ENCODE measurements around the gene MIPOL1. TPM values are rescaled to one million over a fixed set of nuclear protein-coding genes. Genes with fewer than 3 reads are reported as not detected.

Gene MIPOL1
- total and polyA plus RNA-seq, 2 of the 4 experiments (the other 2 are of a cell fraction): 2.7 to 5.9 TPM

GRCh38 chr14:37153483-37153882 is 44.3 kb upstream of the MIPOL1 start:
- Histone ChIP-seq H3K9ac (ENCODE audit: low read depth, low read length) (no peak overlapping the region), H3K9me3 (ENCODE audit: control insufficient read depth, insufficient read depth, low read length) (peaks cover 3% of the 10 kb centered on the region; the same call in 1 of the 2 replicates), H4K91ac (ENCODE audit: insufficient read depth, low read depth, low read length) (no peak overlapping the region), H3K18ac (ENCODE audit: low read depth, low read length) (no peak overlapping the region), H3K4ac (ENCODE audit: low read depth, low read length) (no peak overlapping the region), H3K4me3 (ENCODE audit: insufficient read depth, low read depth, low read length) (no peak overlapping the region), H3K27me3 (ENCODE audit: control insufficient read depth, insufficient read depth, low read length) (peaks cover 4% of the 10 kb centered on the region; the same call in 1 of the 2 replicates), H3K14ac (replicated peaks; ENCODE audit: low read depth, low read length) (no peak overlapping the region), H3K56ac (ENCODE audit: extremely low read depth, insufficient read depth, low read length) (no peak overlapping the region), H3K4me2 (ENCODE audit: low read depth, low read length) (no peak overlapping the region), H4K8ac (ENCODE audit: low read depth in 2 of 2, low read length in 2 of 2) (no peak overlapping the region), H2AFZ (replicated peaks; ENCODE audit: low read length, poor library complexity) (no peak overlapping the region), H2AK5ac (ENCODE audit: low read depth, low read length) (no peak overlapping the region), H2BK120ac (ENCODE audit: low read depth, low read length) (no peak overlapping the region), H3K23ac (ENCODE audit: low read depth, low read length) (no peak overlapping the region), H2AK9ac (replicated peaks; ENCODE audit: low read depth, low read length, poor library complexity) (no peak overlapping the region), H3K9me1 (ENCODE audit: insufficient read depth, low read length) (0 out of 2 replicates have a peak, but pooled peaks cover 3% of the 10 kb centered on the region), H3K4me1 (ENCODE audit: control insufficient read depth, insufficient read depth, low read length) (no peaks in the 10 kb centered on the region), H4K5ac (ENCODE audit: low read depth, low read length) (no peak overlapping the region), H3K27ac (ENCODE audit: insufficient read depth, low read length) (no peak overlapping the region), H2BK15ac (ENCODE audit: low read depth, low read length) (no peak overlapping the region), H3K36me3 (ENCODE audit: control insufficient read depth, insufficient read depth, low read length) (no peaks in the 10 kb centered on the region), H4K20me1 (ENCODE audit: insufficient read depth, low read length) (no peaks in the 10 kb centered on the region), H3K79me1 (ENCODE audit: low read depth in 1 of 2, low read length in 2 of 2) (no peaks in the 10 kb centered on the region), H2BK5ac (ENCODE audit: low read depth, low read length, poor library complexity, severe bottlenecking) (no peak overlapping the region), H2BK20ac (ENCODE audit: low read depth, low read length) (no peak overlapping the region)
- dilution Hi-C loops (cut with HindIII; ENCODE audit: low sequenced_read_pairs, unreplicated experiment) (no loop called here), in situ Hi-C loops (cut with MboI; ENCODE audit: low sequenced_read_pairs) (no loop called here), intact Hi-C loops (cut with micrococcal nuclease) (no loop called here)
- POLR2A ChIA-PET (ENCODE audit: unreplicated experiment): no interaction called here
- no peak for DNase-seq
- ATAC-seq (ENCODE audit: low read depth): no peak
- WGBS, 2 experiments (ENCODE audit: extremely low coverage in 2 of 2, insufficient read length in 1 of 2): no CpG with 5 or more reads among the region's 5 CpGs
- CTCF ChIA-PET: interaction anchor here (1.1 to 1.7 kb wide), 2 partner anchors 211 to 600 kb away, joined by 4 to 5 read pairs; no protein-coding TSS in a partner anchor
- TF ChIP-seq POLR2A (IDR thresholded peaks at IDR 0.05; ENCODE audit: low read depth, low read length) (no peak), CTCF (conservative IDR thresholded peaks at IDR 0.05; ENCODE audit: low read depth, low read length) (no peak), BHLHE40 (IDR thresholded peaks at IDR 0.05; ENCODE audit: low read depth, low read length) (no peak), MAZ (IDR thresholded peaks at IDR 0.05; ENCODE audit: borderline replicate concordance, low read depth, low read length) (no peak), FOS (IDR thresholded peaks at IDR 0.05; ENCODE audit: low read depth, low read length) (no peak), MXI1 (IDR thresholded peaks at IDR 0.05; ENCODE audit: borderline replicate concordance, low read depth, low read length) (no peak), ELK1 (IDR thresholded peaks at IDR 0.05; ENCODE audit: borderline replicate concordance, low read depth, low read length) (no peak), RCOR1 (IDR thresholded peaks at IDR 0.05; ENCODE audit: insufficient replicate concordance, low read length) (no peak), RAD21 (IDR thresholded peaks at IDR 0.05; ENCODE audit: low read length) (no peak), SMC3 (IDR thresholded peaks at IDR 0.05; ENCODE audit: low read depth, low read length) (no peak), CHD1 (IDR thresholded peaks at IDR 0.05; ENCODE audit: low read depth, low read length) (no peak), CEBPB (IDR thresholded peaks at IDR 0.05; ENCODE audit: low read depth, low read length) (no peak), RFX5 (IDR thresholded peaks at IDR 0.05; ENCODE audit: low read depth, low read length) (no peak), NFE2L2 (IDR thresholded peaks at IDR 0.05; ENCODE audit: low read depth, low read length) (no peak), MAFK (IDR thresholded peaks at IDR 0.05; ENCODE audit: low read depth, low read length) (no peak)
- TF ChIP-seq, protein P1, sequence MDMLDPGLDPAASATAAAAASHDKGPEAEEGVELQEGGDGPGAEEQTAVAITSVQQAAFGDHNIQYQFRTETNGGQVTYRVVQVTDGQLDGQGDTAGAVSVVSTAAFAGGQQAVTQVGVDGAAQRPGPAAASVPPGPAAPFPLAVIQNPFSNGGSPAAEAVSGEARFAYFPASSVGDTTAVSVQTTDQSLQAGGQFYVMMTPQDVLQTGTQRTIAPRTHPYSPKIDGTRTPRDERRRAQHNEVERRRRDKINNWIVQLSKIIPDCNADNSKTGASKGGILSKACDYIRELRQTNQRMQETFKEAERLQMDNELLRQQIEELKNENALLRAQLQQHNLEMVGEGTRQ (IDR thresholded peaks at IDR 0.05; ENCODE audit: low read depth, low read length): no peak
- no TSS peak for BruUV-seq (replicated peaks)
